ENCODE data around the gene DAPL1.

The DAPL1 gene
- total RNA-seq = 0 to 0.33 (median 0.06) reads per million in 17 experiments

GRCh38 chr2:158795195-158795924 is at the start of gene DAPL1:
TSS of gene DAPL1 (plus strand) at chr2:158795317. CDS start at chr2:158795373, 56 bp downstream.
- peak in 2 of 4 experiments; percentile 13 to 25 for DNase-seq

- DNase-seq = no peak
These were observed 49.2 kb upstream of the DAPL1 start for GRCh38 chr2:158745866-158746382.

GRCh38 chr2:158746488-158746887 is 48.6 kb upstream of the DAPL1 start:
- DNase-seq = no peak

GRCh38 chr2:158747281-158747680 is 47.8 kb upstream of the DAPL1 start:
- no peak for DNase-seq

- DNase-seq = no peak
These were observed 46.1 kb upstream of the DAPL1 start for GRCh38 chr2:158748926-158749590.

- no peak for DNase-seq
These were observed 44.5 kb upstream of the DAPL1 start for GRCh38 chr2:158750458-158751125.

GRCh38 chr2:158753641-158754611 is 41.2 kb upstream of the DAPL1 start:
- DNase-seq = peak; percentile 60 to 82 (median 66)

GRCh38 chr2:158755310-158756087 is 39.6 kb upstream of the DAPL1 start:
- peak in 3 of 4 experiments; percentile 28 to 44 (median 34) for DNase-seq

GRCh38 chr2:158756331-158756730 is 38.8 kb upstream of the DAPL1 start:
- DNase-seq = peak in 1 of 4 experiments; percentile 22

- DNase-seq = peak; percentile 21 to 85 (median 75)
These were observed 38.1 kb upstream of the DAPL1 start for GRCh38 chr2:158756976-158757375.

- DNase-seq = no peak
These were observed 34.2 kb upstream of the DAPL1 start for GRCh38 chr2:158760887-158761286.

GRCh38 chr2:158761621-158762020 is 33.5 kb upstream of the DAPL1 start:
- no peak for DNase-seq

GRCh38 chr2:158762336-158762735 is 32.8 kb upstream of the DAPL1 start:
- peak; percentile 27 to 58 (median 53) for DNase-seq

- peak in 1 of 4 experiments; percentile 26 for DNase-seq
These were observed 28.6 kb upstream of the DAPL1 start for GRCh38 chr2:158766524-158766923.

- DNase-seq = no peak
These were observed 22.6 kb upstream of the DAPL1 start for GRCh38 chr2:158772306-158773078.

GRCh38 chr2:158773121-158773520 is 22.0 kb upstream of the DAPL1 start:
- DNase-seq = no peak

GRCh38 chr2:158774681-158775080 is 20.4 kb upstream of the DAPL1 start:
- DNase-seq = no peak

GRCh38 chr2:158775273-158776027 is 19.7 kb upstream of the DAPL1 start:
- DNase-seq = no peak

GRCh38 chr2:158776231-158776630 is 18.9 kb upstream of the DAPL1 start:
- no peak for DNase-seq

Data from suppressor macrophage (primary cell).